GM04504 (cell line): Measurements from ENCODE around the gene PLXDC2.
"Not testable (repeated sequence)": the region's sequence is repeated elsewhere in the genome, so short reads cannot be mapped to it uniquely, and the experiment has no call there.

Experiments used
- DNase-seq: peaks from one replicate; pipeline ENCODE4 v3.0.0-alpha.2; 2012; ENCODE audit warnings: low read depth

PLXDC2 gene

GRCh38 chr10:20115894-20116293, 299.7 kb downstream of the PLXDC2 start:
- no peak for DNase-seq

GRCh38 chr10:20117471-20117870, 301.2 kb downstream of the PLXDC2 start:
- DNase-seq: no peak

GRCh38 chr10:20118119-20118518, 301.9 kb downstream of the PLXDC2 start:
- DNase-seq: no peak

- no peak for DNase-seq
Measured at GRCh38 chr10:20128811-20129210, 312.6 kb downstream of the PLXDC2 start.

GRCh38 chr10:20132816-20133215, 316.6 kb downstream of the PLXDC2 start:
- DNase-seq: no peak

- no peak for DNase-seq
Measured at GRCh38 chr10:20133669-20134189, 317.5 kb downstream of the PLXDC2 start.

GRCh38 chr10:20142311-20142710, 326.1 kb downstream of the PLXDC2 start:
- no peak for DNase-seq

- DNase-seq: no peak
Measured at GRCh38 chr10:20144268-20144667, 328.0 kb downstream of the PLXDC2 start.

GRCh38 chr10:20146004-20146403, 329.8 kb downstream of the PLXDC2 start:
- DNase-seq: no peak

- DNase-seq: no peak
Measured at GRCh38 chr10:20147684-20148083, 331.5 kb downstream of the PLXDC2 start.

GRCh38 chr10:20156511-20156910, 340.3 kb downstream of the PLXDC2 start:
- no peak for DNase-seq

- no peak for DNase-seq
Measured at GRCh38 chr10:20157314-20157713, 341.1 kb downstream of the PLXDC2 start.

GRCh38 chr10:20158086-20158485, 341.9 kb downstream of the PLXDC2 start:
- no peak for DNase-seq

- DNase-seq: no peak
Measured at GRCh38 chr10:20162123-20162522, 345.9 kb downstream of the PLXDC2 start.

GRCh38 chr10:20166096-20166675, 350.0 kb downstream of the PLXDC2 start:
- DNase-seq: no peak

- no peak for DNase-seq
Measured at GRCh38 chr10:20170661-20171060, 354.4 kb downstream of the PLXDC2 start.

GRCh38 chr10:20173046-20173445, 356.8 kb downstream of the PLXDC2 start:
- DNase-seq: no peak

GRCh38 chr10:20175719-20176118, 359.5 kb downstream of the PLXDC2 start:
- DNase-seq: no peak

GRCh38 chr10:20180766-20181165, 364.5 kb downstream of the PLXDC2 start:
- DNase-seq: no peak

GRCh38 chr10:20181434-20181833, 365.2 kb downstream of the PLXDC2 start:
- no peak for DNase-seq

GRCh38 chr10:20185116-20185515, 368.9 kb downstream of the PLXDC2 start:
- DNase-seq: no peak

- DNase-seq: not testable (repeated sequence)
Measured at GRCh38 chr10:20191392-20191791, 375.2 kb downstream of the PLXDC2 start.

- DNase-seq: no peak
Measured at GRCh38 chr10:20195076-20195475, 378.8 kb downstream of the PLXDC2 start.

GRCh38 chr10:20200758-20201157, 384.5 kb downstream of the PLXDC2 start:
- no peak for DNase-seq
